Activated CD4-positive, alpha-beta T cell treated with anti-CD3 and anti-CD28 coated beads, Interleukin-2, amount 50 U/mL, for 16 hours (primary cell): ENCODE data around the gene C6orf47.

Experiments
- DNase-seq: peaks from one replicate; pipeline ENCODE4 v3.0.0-alpha.2; 2020

The C6orf47 gene

GRCh38 chr6:31609519-31610406, 50.8 kb downstream of the C6orf47 start:
- no peak for DNase-seq
